HCT116 (cell line): ENCODE measurements around the gene SLC24A1. TPM values are rescaled to one million over a fixed set of nuclear protein-coding genes. Genes with fewer than 3 reads are reported as not detected.

ENCODE experiments used
- ATAC-seq: fragments of 200-7000 bp; cut with Tn5 transposase; 2 replicates; pipeline ENCODE4 v1.9.1; 2020; ENCODE audit warnings: mild to moderate bottlenecking, moderate library complexity
- BruUV-seq: library from RNA; stranded (reverse); fragments of 400-500 nt; replicated peaks from 2 replicates; lab custom pipeline; 2021; lab: Mats Ljungman, UMichigan
- CTCF ChIA-PET: fragments of 300-600 bp; sonication (Branson Sonifier 250); formaldehyde crosslinking; loops from one replicate; lab custom pipeline; 2021; ENCODE audit warnings: antibody characterized with exemption; lab: Charles Lee
- POLR2A ChIA-PET: fragments of 300-600, 350-600 bp; sonication (Branson Sonifier 250); formaldehyde crosslinking; loops from one replicate; lab custom pipeline; 2021; ENCODE audit warnings: antibody characterized with exemption; lab: Charles Lee
- RAD21 ChIA-PET, 2 experiments: fragments of 300-600 bp; sonication (Branson Sonifier 250); formaldehyde crosslinking; loops; one replicate each; lab custom pipeline; 2023; ENCODE audit warnings: low total read pairs in 2 of 2; ENCODE audit not compliant: uncharacterized antibody in 2 of 2, unreplicated experiment in 2 of 2, low non-redundant PET in 1 of 2; lab: Charles Lee
- DNase-seq: peaks from one replicate; pipeline ENCODE4 v3.0.0-alpha.2; 2010; ENCODE audit warnings: low read depth, low spot score
- H2AFZ ChIP-seq: fragments of 200-600 bp; shearing (Covaris generic), sonication (generic); 2 replicates; pipeline ENCODE4 v1.6.1; 2017; ENCODE audit warnings: low read depth, mixed run types, mixed read lengths, antibody characterized with exemption, low read length; ENCODE audit not compliant: poor library complexity, severe bottlenecking
- H3K27ac ChIP-seq: 2 replicates; pipeline ENCODE4 v1.5.1; 2012; ENCODE audit warnings: low read depth, low read length
- H3K27me3 ChIP-seq: fragments of 200-600 bp; sonication (generic); 2 replicates; pipeline ENCODE4 v1.6.1; 2016; ENCODE audit warnings: mixed run types, low read length, mixed read lengths; ENCODE audit not compliant: insufficient read depth
- H3K36me3 ChIP-seq, 2 experiments: fragments of 200-500 bp in 1 of 2; fragments of 200-600 bp in 1 of 2; sonication (Bioruptor generic) in 1 of 2; sonication (generic) in 1 of 2; 2 replicates each; pipeline versions ENCODE4 v1.5.1 to v1.6.1; 2014 to 2016; ENCODE audit warnings: low read length in 2 of 2, inconsistent platforms in 1 of 2, mixed read lengths in 1 of 2, mixed run types in 1 of 2; ENCODE audit not compliant: insufficient read depth in 2 of 2, control insufficient read depth in 1 of 2
- H3K4me1 ChIP-seq, 2 experiments: fragments of 200-600 bp in 1 of 2; sonication (generic) in 1 of 2; 2 replicates each; pipeline versions ENCODE4 v1.5.1 to v1.6.1; 2012 to 2017; ENCODE audit warnings: low read length in 2 of 2, inconsistent platforms in 1 of 2, mild to moderate bottlenecking in 1 of 2, mixed read lengths in 1 of 2, mixed run types in 1 of 2, moderate library complexity in 1 of 2; ENCODE audit not compliant: insufficient read depth in 2 of 2, control insufficient read depth in 1 of 2
- H3K4me2 ChIP-seq: fragments of 200-600 bp; sonication (generic); 2 replicates; pipeline ENCODE4 v1.6.1; 2017; ENCODE audit warnings: mixed run types, low read length, mixed read lengths
- H3K4me3 ChIP-seq, 2 experiments: fragments of 200-600 bp in 1 of 2; sonication (generic) in 1 of 2; replicated peaks in 1 of 2; 2 replicates each; pipeline ENCODE4 v1.5.1; 2011 to 2016; ENCODE audit warnings: low read length in 2 of 2, control low read depth in 1 of 2, low read depth in 1 of 2, mild to moderate bottlenecking in 1 of 2, mixed read lengths in 1 of 2, mixed run types in 1 of 2
- H3K79me2 ChIP-seq: fragments of 200-600 bp; sonication (generic); 2 replicates; pipeline ENCODE4 v1.6.1; 2017; ENCODE audit warnings: mild to moderate bottlenecking, mixed run types, low read length, moderate library complexity, mixed read lengths; ENCODE audit not compliant: insufficient read depth
- H3K9ac ChIP-seq: fragments of 200-600 bp; sonication (generic); 2 replicates; pipeline ENCODE4 v1.6.1; 2016; ENCODE audit warnings: low read length, mixed read lengths
- H3K9me2 ChIP-seq: fragments of 200-600 bp; sonication (generic), shearing (Covaris generic); 2 replicates; pipeline ENCODE4 v1.6.1; 2017; ENCODE audit warnings: mixed run types, mild to moderate bottlenecking, moderate library complexity; ENCODE audit not compliant: insufficient read depth
- H3K9me3 ChIP-seq, 2 experiments: fragments of 200-500 bp in 1 of 2; fragments of 200-600 bp in 1 of 2; sonication (Bioruptor generic) in 1 of 2; sonication (generic) in 1 of 2; 2 replicates each; pipeline ENCODE4 v1.6.1; 2014 to 2017; ENCODE audit warnings: low read length in 2 of 2, mixed read lengths in 2 of 2, inconsistent platforms in 1 of 2, low read depth in 1 of 2, mild to moderate bottlenecking in 1 of 2, mixed run types in 1 of 2, moderate library complexity in 1 of 2; ENCODE audit not compliant: control insufficient read depth in 1 of 2, insufficient read depth in 1 of 2
- H4K20me1 ChIP-seq: fragments of 200-600 bp; sonication (generic), shearing (Covaris generic); 2 replicates; pipeline ENCODE4 v1.6.1; 2017; ENCODE audit warnings: mixed run types, mild to moderate bottlenecking, moderate library complexity; ENCODE audit not compliant: insufficient read depth
- CBX3 ChIP-seq: IDR thresholded peaks from 2 replicates; pipeline ENCODE4 v1.6.1; 2012; ENCODE audit warnings: low read depth
- CEBPB ChIP-seq: IDR thresholded peaks from 2 replicates; pipeline ENCODE4 v1.6.1; 2012; ENCODE audit warnings: low read depth
- EGR1 ChIP-seq: IDR thresholded peaks from 2 replicates; pipeline ENCODE4 v1.6.1; 2012; ENCODE audit warnings: low read depth
- EZH2 ChIP-seq: fragments of 200-600 bp; sonication (generic); IDR thresholded peaks from 2 replicates; pipeline ENCODE4 v1.6.1; 2017; ENCODE audit warnings: antibody characterized with exemption, mixed run types
- EZH2phosphoT487 ChIP-seq: fragments of 200-600 bp; IDR thresholded peaks from 2 replicates; pipeline ENCODE4 v1.6.1; 2018; ENCODE audit warnings: antibody characterized with exemption, borderline replicate concordance
- FOSL1 ChIP-seq: IDR thresholded peaks from 2 replicates; pipeline ENCODE4 v1.6.1; 2012; ENCODE audit warnings: low read depth
- POLR2A ChIP-seq: IDR thresholded peaks from 2 replicates; pipeline ENCODE4 v1.7.0; 2011; ENCODE audit warnings: borderline replicate concordance; ENCODE audit not compliant: insufficient read depth, insufficient read length; ENCODE audit errors: extremely low read depth
- POLR2AphosphoS5 ChIP-seq: IDR thresholded peaks from 2 replicates; pipeline ENCODE4 v1.6.1; 2011; ENCODE audit warnings: mild to moderate bottlenecking, low read depth, low read length, moderate library complexity
- SIN3A ChIP-seq: IDR thresholded peaks from 2 replicates; pipeline ENCODE4 v1.6.1; 2012; ENCODE audit warnings: low read depth
- SP1 ChIP-seq: IDR thresholded peaks from 2 replicates; pipeline ENCODE4 v1.6.1; 2012; ENCODE audit warnings: low read depth
- TCF7L2 ChIP-seq: IDR thresholded peaks from 2 replicates; pipeline ENCODE4 v1.7.0; 2011; ENCODE audit warnings: borderline replicate concordance, inconsistent platforms; ENCODE audit not compliant: insufficient read depth, insufficient read length; ENCODE audit errors: extremely low read depth
- YY1 ChIP-seq: IDR thresholded peaks from 2 replicates; pipeline ENCODE4 v1.6.1; 2011; ENCODE audit warnings: low read length, low read depth, moderate library complexity, mild to moderate bottlenecking; ENCODE audit not compliant: insufficient replicate concordance; ENCODE audit errors: extremely low read depth
- ZBTB33 ChIP-seq: IDR thresholded peaks from 2 replicates; pipeline ENCODE4 v1.6.1; 2011; ENCODE audit warnings: mild to moderate bottlenecking, low read length, moderate library complexity; ENCODE audit not compliant: insufficient replicate concordance; ENCODE audit errors: extremely low read depth
- ZFX ChIP-seq: fragments of 450-650 bp; IDR thresholded peaks from 2 replicates; pipeline ENCODE4 v1.6.1; 2017
- ZNF274 ChIP-seq: fragments of 200-500 bp; sonication (Bioruptor generic); IDR thresholded peaks from 2 replicates; pipeline ENCODE4 v1.6.1; 2014; ENCODE audit warnings: mild to moderate bottlenecking, low read depth, low read length, inconsistent platforms
- intact Hi-C: fragments of 100-400 bp; cut with micrococcal nuclease; formaldehyde crosslinking; loops from 2 replicates; pipeline ENCODE4 v1.10.0; 2022
- total RNA-seq: library from RNA; stranded (reverse); gene quantifications from one replicate; pipeline ENCODE4 v1.2.1, GENCODE V29; 2021; ENCODE audit not compliant: unreplicated experiment
- TF ChIP-seq, protein P1 (sequence below): IDR thresholded peaks from 2 replicates; pipeline ENCODE4 v1.6.1; 2012
- TF ChIP-seq, protein P2 (sequence below): IDR thresholded peaks from 2 replicates; pipeline ENCODE4 v1.6.1; 2012

The SLC24A1 gene
- total RNA-seq, 1 experiment from 2014 or later, result 15.9 TPM

- TF ChIP-seq ZBTB33, result no peak
- TF ChIP-seq FOSL1, result no peak
- no peak for TF ChIP-seq EZH2phosphoT487
Measured at GRCh38 chr15:65659502-65660052, 37.8 kb downstream of the SLC24A1 start (continued).

DNA sequence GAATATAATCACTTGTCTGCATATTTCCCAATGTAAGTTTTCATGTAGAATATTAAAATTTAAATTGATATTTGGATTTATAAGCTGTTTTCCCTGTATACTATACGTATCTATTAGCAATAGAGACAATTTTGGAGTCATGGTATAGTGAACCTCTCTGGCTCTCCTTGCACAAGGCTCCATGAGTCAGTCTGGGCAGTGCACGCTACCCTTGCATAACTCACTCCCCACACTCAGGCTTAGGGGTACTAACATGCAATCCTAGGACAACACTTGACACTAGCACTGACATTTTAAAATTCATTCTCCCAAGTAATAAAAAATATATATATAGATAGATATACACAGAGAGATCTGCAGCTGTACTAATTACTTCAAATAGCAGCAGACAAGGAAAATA is 39.2 kb downstream of the SLC24A1 start:
- ATAC-seq, result no peak
- DNase-seq, result no peak
- no peaks in the 10 kb centered on the region for H3K79me2 ChIP-seq
- intact Hi-C loops, result no loop called here
- POLR2A ChIA-PET, result no interaction called here
- H4K20me1 ChIP-seq, result no peaks in the 10 kb centered on the region; the same call in 1 of the 2 replicates
- RAD21 ChIA-PET, result no interaction called here
- no peaks in the 10 kb centered on the region for H3K27me3 ChIP-seq
- no peaks in the 10 kb centered on the region for H3K9me2 ChIP-seq
- CTCF ChIA-PET, result no interaction called here
- TF ChIP-seq EGR1 (no peak), EZH2phosphoT487 (no peak), EZH2 (no peak), SIN3A (no peak), YY1 (no peak), CEBPB (no peak), CBX3 (no peak), POLR2AphosphoS5 (no peak), SP1 (no peak), ZNF274 (no peak), ZFX (no peak), POLR2A (no peak), TCF7L2 (no peak)
- TF ChIP-seq, protein P1, sequence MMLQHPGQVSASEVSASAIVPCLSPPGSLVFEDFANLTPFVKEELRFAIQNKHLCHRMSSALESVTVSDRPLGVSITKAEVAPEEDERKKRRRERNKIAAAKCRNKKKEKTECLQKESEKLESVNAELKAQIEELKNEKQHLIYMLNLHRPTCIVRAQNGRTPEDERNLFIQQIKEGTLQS, result no peak
- TF ChIP-seq, protein P2, sequence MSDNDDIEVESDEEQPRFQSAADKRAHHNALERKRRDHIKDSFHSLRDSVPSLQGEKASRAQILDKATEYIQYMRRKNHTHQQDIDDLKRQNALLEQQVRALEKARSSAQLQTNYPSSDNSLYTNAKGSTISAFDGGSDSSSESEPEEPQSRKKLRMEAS, result no peak
- H3K4me2 ChIP-seq, result no peak overlapping the region
- no peak overlapping the region for H3K9ac ChIP-seq
- H3K4me3 ChIP-seq, result no peak overlapping the region
- H3K27ac ChIP-seq, result no peak overlapping the region
- H2AFZ ChIP-seq, result no peak overlapping the region
- H3K9me3 ChIP-seq, result no peaks in the 10 kb centered on the region
- H3K36me3 ChIP-seq, result peaks cover 0 to 2% of the 10 kb centered on the region in 2 experiments; a peak in 1 of 4 replicates
- no TSS peak for BruUV-seq
- H3K4me1 ChIP-seq, result no peaks in the 10 kb centered on the region
